ENCODE data around the gene IGFBP5. TPM values are rescaled to one million over a fixed set of nuclear protein-coding genes. Genes with fewer than 3 reads are reported as not detected.

IGFBP5 gene
- total and polyA plus RNA-seq, 9 of the 15 experiments (the other 6 are each of a cell fraction or from before 2014, with no cell fraction given): 0.01 to 1.9 (median 0.03) TPM; not detected in 6

DNA sequence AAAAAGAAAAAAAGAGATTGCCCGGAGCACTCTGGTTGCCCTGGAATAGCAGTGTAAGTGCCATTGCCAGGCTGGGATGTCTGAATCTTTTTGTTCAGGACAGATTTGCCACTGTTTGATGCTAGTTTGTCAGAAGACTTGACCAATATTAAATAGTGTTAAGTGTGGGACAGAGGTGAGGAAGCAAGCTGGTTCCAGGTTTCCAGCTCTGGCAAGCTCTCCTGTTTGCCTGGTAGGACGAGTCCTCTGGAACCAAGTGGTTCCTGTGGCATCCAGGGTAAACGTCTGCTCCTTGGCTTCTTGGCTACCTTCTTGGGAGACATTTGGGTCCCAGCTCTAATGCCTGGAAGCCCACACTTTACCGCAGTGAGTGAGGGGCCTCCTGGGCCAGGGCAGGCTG lies 20.8 kb upstream of the IGFBP5 start:
- TF ChIP-seq SMC3 (conservative IDR thresholded peaks at IDR 0.05; ENCODE audit: insufficient read depth, low read depth, low read length): no peak
- no peak for TF ChIP-seq SOX6 (IDR thresholded peaks at IDR 0.05)
- TF ChIP-seq FOXK1 (CRISPR knock-in tag; IDR thresholded peaks at IDR 0.05; ENCODE audit: borderline replicate concordance): no peak
- TF ChIP-seq STAG1 (CRISPR knock-in tag; IDR thresholded peaks at IDR 0.05; ENCODE audit: borderline replicate concordance): no peak
- no peak for TF ChIP-seq DMBX1 (CRISPR knock-in tag; IDR thresholded peaks at IDR 0.05; ENCODE audit: borderline replicate concordance)
- no peak for TF ChIP-seq GTF2A2 (tag; IDR thresholded peaks at IDR 0.05)
- no peak for TF ChIP-seq PHB (CRISPR knock-in tag; IDR thresholded peaks at IDR 0.05)
- TF ChIP-seq, protein P1, sequence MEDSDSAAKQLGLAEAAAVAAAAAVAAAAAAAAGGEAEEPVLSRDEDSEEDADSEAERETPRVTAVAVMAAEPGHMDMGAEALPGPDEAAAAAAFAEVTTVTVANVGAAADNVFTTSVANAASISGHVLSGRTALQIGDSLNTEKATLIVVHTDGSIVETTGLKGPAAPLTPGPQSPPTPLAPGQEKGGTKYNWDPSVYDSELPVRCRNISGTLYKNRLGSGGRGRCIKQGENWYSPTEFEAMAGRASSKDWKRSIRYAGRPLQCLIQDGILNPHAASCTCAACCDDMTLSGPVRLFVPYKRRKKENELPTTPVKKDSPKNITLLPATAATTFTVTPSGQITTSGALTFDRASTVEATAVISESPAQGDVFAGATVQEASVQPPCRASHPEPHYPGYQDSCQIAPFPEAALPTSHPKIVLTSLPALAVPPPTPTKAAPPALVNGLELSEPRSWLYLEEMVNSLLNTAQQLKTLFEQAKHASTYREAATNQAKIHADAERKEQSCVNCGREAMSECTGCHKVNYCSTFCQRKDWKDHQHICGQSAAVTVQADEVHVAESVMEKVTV (CRISPR knock-in tag; IDR thresholded peaks at IDR 0.05): no peak
- POLR2A ChIA-PET: interaction anchor here (0.6 kb wide), 1 partner anchor 270 kb away, joined by 3 read pairs; no protein-coding TSS in a partner anchor
- in situ Hi-C loops (cut with MboI): no loop called here
- BruUV-seq (replicated peaks): no TSS peak
- H3K9ac ChIP-seq (ENCODE audit: insufficient read depth in 1 of 2, low read depth in 2 of 2, low read length in 2 of 2): no peak overlapping the region; a peak in 1 of 4 replicates
- H3K27ac ChIP-seq (ENCODE audit: extremely low read depth, low read depth, low read length): no peak overlapping the region
- H3K79me2 ChIP-seq (ENCODE audit: control insufficient read depth, insufficient read depth, low read length): no peaks in the 10 kb centered on the region
- no peak for DNase-seq (ENCODE audit: extremely low read depth in 1 of 4, low spot score in 3 of 4)
- no peaks in the 10 kb centered on the region for H3K4me1 ChIP-seq (replicated peaks in 1 of 2; ENCODE audit: control insufficient read depth in 2 of 2, insufficient read depth in 2 of 2, low read length in 2 of 2)
- no peak for FAIRE-seq
- CTCF ChIA-PET (ENCODE audit: low intra/inter-chr PET ratio): no interaction called here
- no peaks in the 10 kb centered on the region for H3K9me1 ChIP-seq (ENCODE audit: control insufficient read depth, insufficient read depth, low read length)
- H3K4me2 ChIP-seq (ENCODE audit: insufficient read depth, low read length): no peak overlapping the region
- H4K20me1 ChIP-seq (replicated peaks; ENCODE audit: control insufficient read depth, insufficient read depth, low read length): no peaks in the 10 kb centered on the region
- whole genome bisulfite sequencing (ENCODE audit: insufficient coverage, low coverage, missing lambda C conversion rate): 0% methylated on average over 2 of the region's 4 CpGs
- H3K4me3 ChIP-seq: no peak overlapping the region
- no peak overlapping the region for H2AFZ ChIP-seq (ENCODE audit: low read depth, low read length)
- no peaks in the 10 kb centered on the region for H3K9me3 ChIP-seq (replicated peaks; ENCODE audit: control insufficient read depth, insufficient read depth, low read depth, low read length)
- peaks cover 5 to 46% of the 10 kb centered on the region in 2 experiments for H3K27me3 ChIP-seq (ENCODE audit: control insufficient read depth in 2 of 2, insufficient read depth in 2 of 2, low read length in 2 of 2)
- H3K36me3 ChIP-seq (ENCODE audit: control insufficient read depth, insufficient read depth, low read length): no peaks in the 10 kb centered on the region
- ATAC-seq: no peak
- intact Hi-C loops (cut with micrococcal nuclease): no loop called here

All from K562 (cell line).